SHP77 treated with DMSO at 0.1 percent for 48 hours (cell line): ENCODE data around the gene TCERG1.

Source experiments
- DNase-seq: peaks from one replicate; lab custom pipeline; 2025; lab: John Stamatoyannopoulos, UW

The TCERG1 gene

GRCh38 chr5:146446861-146447733, at the start of gene TCERG1:
TCERG1 (plus strand) TSS chr5:146447333; CDS start chr5:146447350, 17 bp downstream.
- peak; percentile 100 for DNase-seq

GRCh38 chr5:146398826-146399225, 48.3 kb upstream of the TCERG1 start:
- no peak for DNase-seq

- DNase-seq = no peak
Observed at GRCh38 chr5:146399481-146399880, 47.7 kb upstream of the TCERG1 start.

- no peak for DNase-seq
Observed at GRCh38 chr5:146400201-146400600, 46.9 kb upstream of the TCERG1 start.

- DNase-seq = no peak
Observed at GRCh38 chr5:146401021-146401420, 46.1 kb upstream of the TCERG1 start.

- no peak for DNase-seq
Observed at GRCh38 chr5:146402949-146403348, 44.2 kb upstream of the TCERG1 start.

GRCh38 chr5:146409054-146409671, 38.0 kb upstream of the TCERG1 start:
- no peak for DNase-seq

- DNase-seq = no peak
Observed at GRCh38 chr5:146410272-146410671, 36.9 kb upstream of the TCERG1 start.

- DNase-seq = no peak
Observed at GRCh38 chr5:146419696-146420095, 27.4 kb upstream of the TCERG1 start.

- no peak for DNase-seq
Observed at GRCh38 chr5:146425023-146425422, 22.1 kb upstream of the TCERG1 start.

GRCh38 chr5:146426305-146426704, 20.8 kb upstream of the TCERG1 start:
- DNase-seq = no peak

GRCh38 chr5:146426853-146427618, 20.1 kb upstream of the TCERG1 start:
- DNase-seq = peak; percentile 16

GRCh38 chr5:146427619-146427997, 19.5 kb upstream of the TCERG1 start:
- no peak for DNase-seq

GRCh38 chr5:146428658-146429057, 18.5 kb upstream of the TCERG1 start:
- DNase-seq = no peak

GRCh38 chr5:146440353-146440752, 6.8 kb upstream of the TCERG1 start:
- no peak for DNase-seq

GRCh38 chr5:146440870-146441495, 6.2 kb upstream of the TCERG1 start:
- DNase-seq = no peak

GRCh38 chr5:146441896-146442295, 5.2 kb upstream of the TCERG1 start:
- DNase-seq = no peak

- DNase-seq = no peak
Observed at GRCh38 chr5:146447734-146448380, 724 bp downstream of the TCERG1 start.

- no peak for DNase-seq
Observed at GRCh38 chr5:146448783-146449519, 1.8 kb downstream of the TCERG1 start.

- DNase-seq = no peak
Observed at GRCh38 chr5:146450002-146450401, 2.9 kb downstream of the TCERG1 start.

- DNase-seq = no peak
Observed at GRCh38 chr5:146451411-146451810, 4.3 kb downstream of the TCERG1 start.
